ENCODE results near the gene OTULINL.

OTULINL gene

DNA sequence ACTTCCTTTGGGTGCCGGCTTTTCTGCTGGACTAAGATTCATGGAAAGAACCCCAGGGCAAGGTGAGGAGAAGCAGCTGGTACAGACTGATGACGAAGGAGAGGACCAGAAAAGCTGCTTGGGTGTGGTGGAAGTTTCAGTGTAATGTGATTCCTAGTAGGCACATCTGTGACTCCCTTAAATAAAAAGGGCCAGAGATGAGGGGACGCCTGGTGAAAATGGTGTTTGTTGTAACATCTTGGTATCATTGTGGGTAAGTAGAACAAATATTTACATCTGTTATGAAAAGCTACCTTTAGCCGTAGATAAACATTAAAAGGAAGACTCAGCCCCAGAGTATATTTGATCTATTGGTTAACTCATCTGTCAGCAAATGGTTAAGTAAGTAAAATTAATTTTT lies 33.8 kb downstream of the OTULINL start:
- Histone ChIP-seq H3K9ac (ENCODE audit: insufficient read length, low read depth) (no peak overlapping the region), H3K27me3 (ENCODE audit: insufficient read depth, insufficient read length) (no peaks in the 10 kb centered on the region), H3K4me1 (ENCODE audit: insufficient read depth, insufficient read length) (no peaks in the 10 kb centered on the region), H3K4me3 (ENCODE audit: insufficient read length, low read depth) (no peak overlapping the region), H3K9me3 (ENCODE audit: insufficient read depth, low read length) (no peaks in the 10 kb centered on the region), H3K36me3 (ENCODE audit: insufficient read depth, insufficient read length, low read length) (peaks cover 8% of the 10 kb centered on the region)
- TF ChIP-seq YY1 (IDR thresholded peaks at IDR 0.05; ENCODE audit: insufficient read depth, insufficient read length), result no peak
- TF ChIP-seq SUZ12 (IDR thresholded peaks at IDR 0.05; ENCODE audit: extremely low read depth, insufficient read depth, insufficient read length), result no peak
- TF ChIP-seq ZNF274 (IDR thresholded peaks at IDR 0.05; ENCODE audit: low read depth, low read length), result no peak
- no peak for DNase-seq (ENCODE audit: low read depth, low spot score)

DNA sequence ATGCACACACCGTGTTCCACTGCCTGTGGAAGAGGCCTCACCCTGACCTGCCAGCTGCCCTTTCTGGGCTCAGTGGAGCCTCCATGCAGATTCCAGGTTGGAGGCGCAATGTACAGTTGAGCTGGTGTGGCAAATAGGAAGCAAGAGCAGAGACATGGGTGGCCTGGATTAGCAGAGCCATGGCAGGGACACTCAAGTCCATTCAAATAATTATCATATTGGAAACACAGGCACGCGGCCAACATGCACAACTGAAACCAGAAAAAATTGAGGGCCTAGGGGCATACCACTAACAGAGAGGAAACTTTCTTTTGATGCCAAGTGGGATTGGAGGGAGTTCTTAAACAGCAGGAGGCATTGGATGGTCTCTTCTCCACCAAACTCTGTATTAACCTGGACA lies 35.8 kb downstream of the OTULINL start:
- TF ChIP-seq ZNF274 (IDR thresholded peaks at IDR 0.05; ENCODE audit: low read depth, low read length) (no peak), YY1 (IDR thresholded peaks at IDR 0.05; ENCODE audit: insufficient read depth, insufficient read length) (no peak), SUZ12 (IDR thresholded peaks at IDR 0.05; ENCODE audit: extremely low read depth, insufficient read depth, insufficient read length) (no peak)

DNA sequence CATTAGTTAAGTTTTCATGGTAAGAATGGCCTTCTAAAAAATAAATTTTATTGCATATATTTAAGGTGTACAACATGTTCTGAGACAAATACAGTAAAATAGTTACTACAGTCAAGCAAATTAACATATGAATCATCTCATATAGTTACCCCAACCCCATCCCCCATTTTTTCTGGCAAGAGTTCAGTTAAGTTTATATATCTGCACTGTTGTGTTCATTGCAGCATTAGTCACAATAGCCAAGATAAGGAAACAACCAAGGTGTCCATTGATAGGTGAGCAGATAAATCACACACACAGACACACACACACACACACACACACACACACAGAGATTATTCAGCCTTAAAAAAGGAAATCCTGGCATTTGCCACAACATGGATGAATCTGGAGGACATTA lies 45.7 kb downstream of the OTULINL start:
- Histone ChIP-seq H3K4me1 (ENCODE audit: insufficient read depth, insufficient read length) (no peaks in the 10 kb centered on the region), H3K36me3 (ENCODE audit: insufficient read depth, insufficient read length, low read length) (no peaks in the 10 kb centered on the region), H3K9me3 (ENCODE audit: insufficient read depth, low read length) (no peaks in the 10 kb centered on the region), H3K4me3 (ENCODE audit: insufficient read length, low read depth) (no peak overlapping the region), H3K27me3 (ENCODE audit: insufficient read depth, insufficient read length) (no peaks in the 10 kb centered on the region), H3K9ac (ENCODE audit: insufficient read length, low read depth) (no peak overlapping the region)
- DNase-seq (ENCODE audit: low read depth, low spot score), result no peak
- TF ChIP-seq ZNF274 (IDR thresholded peaks at IDR 0.05; ENCODE audit: low read depth, low read length), result no peak
- TF ChIP-seq SUZ12 (IDR thresholded peaks at IDR 0.05; ENCODE audit: extremely low read depth, insufficient read depth, insufficient read length), result no peak
- TF ChIP-seq YY1 (IDR thresholded peaks at IDR 0.05; ENCODE audit: insufficient read depth, insufficient read length), result no peak

More for the DNA sequence above, 35.8 kb downstream of the OTULINL start:
- Histone ChIP-seq H3K9me3 (ENCODE audit: insufficient read depth, low read length) (no peaks in the 10 kb centered on the region), H3K4me1 (ENCODE audit: insufficient read depth, insufficient read length) (no peaks in the 10 kb centered on the region), H3K9ac (ENCODE audit: insufficient read length, low read depth) (no peak overlapping the region), H3K4me3 (ENCODE audit: insufficient read length, low read depth) (no peak overlapping the region), H3K27me3 (ENCODE audit: insufficient read depth, insufficient read length) (no peaks in the 10 kb centered on the region), H3K36me3 (ENCODE audit: insufficient read depth, insufficient read length, low read length) (peaks cover 4% of the 10 kb centered on the region)
- no peak for DNase-seq (ENCODE audit: low read depth, low spot score)

DNA sequence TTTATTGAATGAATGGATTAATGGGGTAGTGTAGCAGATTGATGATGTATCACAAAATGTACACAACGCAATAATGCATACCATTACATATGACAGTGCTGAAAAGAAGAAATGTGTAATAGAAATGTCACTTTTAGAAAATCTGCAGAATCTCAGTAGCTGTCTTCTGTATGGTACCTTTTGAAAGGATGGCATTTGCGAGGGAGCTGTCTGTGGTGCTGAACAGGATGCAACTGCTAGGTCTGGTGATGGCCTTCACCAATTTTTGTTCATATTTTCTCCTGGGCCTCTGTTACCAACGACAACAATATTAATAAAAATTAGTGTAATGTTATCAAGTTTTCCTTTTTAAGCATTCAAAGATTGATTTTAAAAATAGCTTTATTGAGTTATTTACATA lies 46.8 kb downstream of the OTULINL start:
- H3K9ac ChIP-seq (ENCODE audit: insufficient read length, low read depth), result no peak overlapping the region
- H3K36me3 ChIP-seq (ENCODE audit: insufficient read depth, insufficient read length, low read length), result no peaks in the 10 kb centered on the region
- TF ChIP-seq ZNF274 (IDR thresholded peaks at IDR 0.05; ENCODE audit: low read depth, low read length), result no peak
- TF ChIP-seq SUZ12 (IDR thresholded peaks at IDR 0.05; ENCODE audit: extremely low read depth, insufficient read depth, insufficient read length), result no peak
- TF ChIP-seq YY1 (IDR thresholded peaks at IDR 0.05; ENCODE audit: insufficient read depth, insufficient read length), result no peak
- H3K27me3 ChIP-seq (ENCODE audit: insufficient read depth, insufficient read length), result no peaks in the 10 kb centered on the region
- DNase-seq (ENCODE audit: low read depth, low spot score), result peak; percentile 25
- H3K4me3 ChIP-seq (ENCODE audit: insufficient read length, low read depth), result no peak overlapping the region
- H3K4me1 ChIP-seq (ENCODE audit: insufficient read depth, insufficient read length), result no peaks in the 10 kb centered on the region
- no peaks in the 10 kb centered on the region for H3K9me3 ChIP-seq (ENCODE audit: insufficient read depth, low read length)

DNA sequence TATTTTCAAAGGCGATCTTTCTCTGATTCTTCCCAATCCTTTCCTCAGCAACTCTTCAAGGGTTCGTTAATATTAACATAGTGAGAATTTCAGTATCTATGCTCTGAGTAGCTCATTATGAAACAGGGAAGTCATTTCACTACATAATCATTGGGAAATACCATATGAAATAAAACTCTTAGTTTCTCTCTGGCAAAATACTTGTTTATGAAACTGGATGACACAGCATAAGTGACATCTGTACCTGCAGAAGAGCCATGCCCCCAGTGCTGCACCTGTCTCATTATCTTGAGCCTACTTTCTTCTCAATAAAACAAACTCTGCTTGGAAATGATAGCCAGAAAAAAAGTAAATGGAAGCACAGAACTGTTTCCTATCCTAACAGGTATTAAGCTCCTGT lies 49.1 kb downstream of the OTULINL start:
- Histone ChIP-seq H3K4me1 (ENCODE audit: insufficient read depth, insufficient read length) (no peaks in the 10 kb centered on the region), H3K9me3 (ENCODE audit: insufficient read depth, low read length) (no peaks in the 10 kb centered on the region), H3K27me3 (ENCODE audit: insufficient read depth, insufficient read length) (no peaks in the 10 kb centered on the region), H3K4me3 (ENCODE audit: insufficient read length, low read depth) (no peak overlapping the region), H3K36me3 (ENCODE audit: insufficient read depth, insufficient read length, low read length) (no peaks in the 10 kb centered on the region), H3K9ac (ENCODE audit: insufficient read length, low read depth) (no peak overlapping the region)
- no peak for DNase-seq (ENCODE audit: low read depth, low spot score)
- TF ChIP-seq YY1 (IDR thresholded peaks at IDR 0.05; ENCODE audit: insufficient read depth, insufficient read length) (no peak), ZNF274 (IDR thresholded peaks at IDR 0.05; ENCODE audit: low read depth, low read length) (no peak), SUZ12 (IDR thresholded peaks at IDR 0.05; ENCODE audit: extremely low read depth, insufficient read depth, insufficient read length) (no peak)

DNA sequence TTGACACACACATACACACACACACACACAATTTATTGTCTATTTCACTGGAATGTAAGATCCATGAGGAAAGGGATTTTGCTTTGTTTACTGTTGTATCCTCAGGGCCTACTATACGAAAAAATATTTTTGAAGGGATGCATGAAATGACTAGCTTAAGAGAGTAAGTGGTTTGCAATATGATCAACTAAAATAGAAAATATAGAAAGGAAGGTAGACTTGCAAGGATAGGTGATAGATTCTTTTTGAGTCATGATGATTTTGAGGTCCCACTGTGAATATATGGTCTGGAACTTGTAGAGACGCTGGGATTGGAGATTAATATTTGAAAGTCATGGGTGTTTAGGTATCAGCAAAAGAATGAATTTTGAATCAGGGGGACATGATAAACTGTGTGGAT lies 54.1 kb downstream of the OTULINL start:
- no peaks in the 10 kb centered on the region for H3K9me3 ChIP-seq (ENCODE audit: insufficient read depth, low read length)
- no peaks in the 10 kb centered on the region for H3K36me3 ChIP-seq (ENCODE audit: insufficient read depth, insufficient read length, low read length)
- TF ChIP-seq YY1 (IDR thresholded peaks at IDR 0.05; ENCODE audit: insufficient read depth, insufficient read length) (no peak), ZNF274 (IDR thresholded peaks at IDR 0.05; ENCODE audit: low read depth, low read length) (no peak), SUZ12 (IDR thresholded peaks at IDR 0.05; ENCODE audit: extremely low read depth, insufficient read depth, insufficient read length) (no peak)
- no peaks in the 10 kb centered on the region for H3K27me3 ChIP-seq (ENCODE audit: insufficient read depth, insufficient read length)
- H3K4me3 ChIP-seq (ENCODE audit: insufficient read length, low read depth), result no peak overlapping the region
- no peak overlapping the region for H3K9ac ChIP-seq (ENCODE audit: insufficient read length, low read depth)
- no peaks in the 10 kb centered on the region for H3K4me1 ChIP-seq (ENCODE audit: insufficient read depth, insufficient read length)
- no peak for DNase-seq (ENCODE audit: low read depth, low spot score)

DNA sequence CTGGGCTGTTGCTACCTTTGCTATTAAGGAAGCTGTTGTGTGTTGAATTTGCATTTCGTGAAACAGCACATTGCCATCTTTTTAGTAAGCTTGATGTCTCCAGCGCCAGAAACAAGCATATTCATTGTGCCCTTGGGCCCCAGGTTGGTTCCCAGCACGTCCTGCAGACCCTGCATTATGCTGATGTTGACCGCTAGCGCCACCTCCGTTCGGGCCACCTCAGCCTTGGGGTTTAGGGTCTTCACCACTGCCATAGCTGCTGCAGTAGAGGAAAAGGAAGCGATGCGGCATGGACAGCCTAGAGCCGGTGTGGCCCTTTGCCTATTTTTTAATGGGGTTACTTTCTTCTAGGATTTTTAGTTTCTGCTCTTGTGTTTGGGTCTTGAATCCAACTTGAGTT lies 59.2 kb downstream of the OTULINL start:
- H3K9me3 ChIP-seq (ENCODE audit: insufficient read depth, low read length), result no peaks in the 10 kb centered on the region
- no peak for DNase-seq (ENCODE audit: low read depth, low spot score)
- no peak for TF ChIP-seq SUZ12 (IDR thresholded peaks at IDR 0.05; ENCODE audit: extremely low read depth, insufficient read depth, insufficient read length)
- TF ChIP-seq YY1 (IDR thresholded peaks at IDR 0.05; ENCODE audit: insufficient read depth, insufficient read length), result no peak
- no peak for TF ChIP-seq ZNF274 (IDR thresholded peaks at IDR 0.05; ENCODE audit: low read depth, low read length)
- no peak overlapping the region for H3K9ac ChIP-seq (ENCODE audit: insufficient read length, low read depth)
- H3K27me3 ChIP-seq (ENCODE audit: insufficient read depth, insufficient read length), result no peaks in the 10 kb centered on the region
- no peaks in the 10 kb centered on the region for H3K4me1 ChIP-seq (ENCODE audit: insufficient read depth, insufficient read length)
- no peak overlapping the region for H3K4me3 ChIP-seq (ENCODE audit: insufficient read length, low read depth)
- no peaks in the 10 kb centered on the region for H3K36me3 ChIP-seq (ENCODE audit: insufficient read depth, insufficient read length, low read length)
